ENCODE measurements around the gene SEMA4G.

Gene SEMA4G

DNA sequence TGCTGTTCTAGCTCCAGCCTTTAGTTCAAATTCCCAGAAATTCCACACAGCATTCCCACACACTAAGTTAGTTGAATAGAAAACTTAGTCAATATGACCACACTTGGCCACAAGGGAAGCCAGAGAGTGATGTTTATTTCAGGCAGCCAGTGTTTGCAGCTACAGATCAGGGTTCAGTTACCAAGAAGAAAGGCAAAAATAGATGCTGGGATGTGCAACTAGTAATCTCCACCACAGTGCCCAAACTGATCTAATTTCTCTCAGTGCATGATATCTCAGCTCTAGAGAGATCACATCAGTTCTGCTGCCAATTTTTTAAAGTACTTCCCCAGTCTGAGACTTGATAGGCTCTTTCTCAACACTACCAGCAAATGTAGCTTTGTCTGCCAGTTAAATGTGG, 38.9 kb upstream of the SEMA4G start:
- peaks cover 86 to 90% of the 10 kb centered on the region in 2 experiments for H3K36me3 ChIP-seq (ENCODE audit: control insufficient read depth in 2 of 2, insufficient read depth in 1 of 2, low read length in 2 of 2)
- no peak overlapping the region for H3K27ac ChIP-seq (ENCODE audit: extremely low read depth, low read depth, low read length)
- ChIA-PET CTCF (interaction anchor here (0.5 kb wide), 1 partner anchor 66 kb away, joined by 4 read pairs; no protein-coding TSS in a partner anchor), POLR2A (interaction anchor here (0.6 kb wide), 1 partner anchor 37 kb away, joined by 3 read pairs; no protein-coding TSS in a partner anchor)
- H3K9me3 ChIP-seq (ENCODE audit: control insufficient read depth, insufficient read depth, low read depth, low read length): no peaks in the 10 kb centered on the region
- no peak overlapping the region for H3K4me3 ChIP-seq (ENCODE audit: low read depth, low read length)
- H3K4me1 ChIP-seq (ENCODE audit: control insufficient read depth, insufficient read depth, low read length): no peaks in the 10 kb centered on the region
- TF ChIP-seq ZNF394 (tag by site-specific recombination; IDR thresholded peaks at IDR 0.05; ENCODE audit: borderline replicate concordance): no peak
- TF ChIP-seq, protein P1, sequence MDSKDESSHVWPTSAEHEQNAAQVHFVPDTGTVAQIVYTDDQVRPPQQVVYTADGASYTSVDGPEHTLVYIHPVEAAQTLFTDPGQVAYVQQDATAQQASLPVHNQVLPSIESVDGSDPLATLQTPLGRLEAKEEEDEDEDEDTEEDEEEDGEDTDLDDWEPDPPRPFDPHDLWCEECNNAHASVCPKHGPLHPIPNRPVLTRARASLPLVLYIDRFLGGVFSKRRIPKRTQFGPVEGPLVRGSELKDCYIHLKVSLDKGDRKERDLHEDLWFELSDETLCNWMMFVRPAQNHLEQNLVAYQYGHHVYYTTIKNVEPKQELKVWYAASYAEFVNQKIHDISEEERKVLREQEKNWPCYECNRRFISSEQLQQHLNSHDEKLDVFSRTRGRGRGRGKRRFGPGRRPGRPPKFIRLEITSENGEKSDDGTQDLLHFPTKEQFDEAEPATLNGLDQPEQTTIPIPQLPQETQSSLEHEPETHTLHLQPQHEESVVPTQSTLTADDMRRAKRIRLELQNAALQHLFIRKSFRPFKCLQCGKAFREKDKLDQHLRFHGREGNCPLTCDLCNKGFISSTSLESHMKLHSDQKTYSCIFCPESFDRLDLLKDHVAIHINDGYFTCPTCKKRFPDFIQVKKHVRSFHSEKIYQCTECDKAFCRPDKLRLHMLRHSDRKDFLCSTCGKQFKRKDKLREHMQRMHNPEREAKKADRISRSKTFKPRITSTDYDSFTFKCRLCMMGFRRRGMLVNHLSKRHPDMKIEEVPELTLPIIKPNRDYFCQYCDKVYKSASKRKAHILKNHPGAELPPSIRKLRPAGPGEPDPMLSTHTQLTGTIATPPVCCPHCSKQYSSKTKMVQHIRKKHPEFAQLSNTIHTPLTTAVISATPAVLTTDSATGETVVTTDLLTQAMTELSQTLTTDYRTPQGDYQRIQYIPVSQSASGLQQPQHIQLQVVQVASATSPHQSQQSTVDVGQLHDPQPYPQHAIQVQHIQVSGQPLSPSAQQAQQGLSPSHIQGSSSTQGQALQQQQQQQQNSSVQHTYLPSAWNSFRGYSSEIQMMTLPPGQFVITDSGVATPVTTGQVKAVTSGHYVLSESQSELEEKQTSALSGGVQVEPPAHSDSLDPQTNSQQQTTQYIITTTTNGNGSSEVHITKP (tag by site-specific recombination; IDR thresholded peaks at IDR 0.05): no peak
- no peak for TF ChIP-seq ZNF112 (tag by site-specific recombination; IDR thresholded peaks at IDR 0.05)
- no peak for TF ChIP-seq ZNF155 (tag by site-specific recombination; IDR thresholded peaks at IDR 0.05)
- TF ChIP-seq, protein P2, sequence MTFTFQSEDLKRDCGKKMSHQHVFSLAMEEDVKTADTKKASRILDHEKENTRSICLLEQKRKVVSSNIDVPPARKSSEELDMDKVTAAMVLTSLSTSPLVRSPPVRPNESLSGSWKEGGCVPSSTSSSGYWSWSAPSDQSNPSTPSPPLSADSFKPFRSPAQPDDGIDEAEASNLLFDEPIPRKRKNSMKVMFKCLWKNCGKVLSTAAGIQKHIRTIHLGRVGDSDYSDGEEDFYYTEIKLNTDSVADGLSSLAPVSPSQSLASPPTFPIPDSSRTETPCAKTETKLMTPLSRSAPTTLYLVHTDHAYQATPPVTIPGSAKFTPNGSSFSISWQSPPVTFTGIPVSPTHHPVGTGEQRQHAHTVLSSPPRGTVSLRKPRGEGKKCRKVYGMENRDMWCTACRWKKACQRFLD (tag by site-specific recombination; IDR thresholded peaks at IDR 0.05): no peak
- TF ChIP-seq ZSCAN30 (tag by site-specific recombination; IDR thresholded peaks at IDR 0.05): no peak
- TF ChIP-seq ZNF175 (tag by site-specific recombination; IDR thresholded peaks at IDR 0.05): no peak
- TF ChIP-seq ZNF157 (tag by site-specific recombination; IDR thresholded peaks at IDR 0.05): no peak
- TF ChIP-seq, protein P3, sequence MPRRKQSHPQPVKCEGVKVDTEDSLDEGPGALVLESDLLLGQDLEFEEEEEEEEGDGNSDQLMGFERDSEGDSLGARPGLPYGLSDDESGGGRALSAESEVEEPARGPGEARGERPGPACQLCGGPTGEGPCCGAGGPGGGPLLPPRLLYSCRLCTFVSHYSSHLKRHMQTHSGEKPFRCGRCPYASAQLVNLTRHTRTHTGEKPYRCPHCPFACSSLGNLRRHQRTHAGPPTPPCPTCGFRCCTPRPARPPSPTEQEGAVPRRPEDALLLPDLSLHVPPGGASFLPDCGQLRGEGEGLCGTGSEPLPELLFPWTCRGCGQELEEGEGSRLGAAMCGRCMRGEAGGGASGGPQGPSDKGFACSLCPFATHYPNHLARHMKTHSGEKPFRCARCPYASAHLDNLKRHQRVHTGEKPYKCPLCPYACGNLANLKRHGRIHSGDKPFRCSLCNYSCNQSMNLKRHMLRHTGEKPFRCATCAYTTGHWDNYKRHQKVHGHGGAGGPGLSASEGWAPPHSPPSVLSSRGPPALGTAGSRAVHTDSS (tag by site-specific recombination; IDR thresholded peaks at IDR 0.05): no peak
- TF ChIP-seq, protein P4, sequence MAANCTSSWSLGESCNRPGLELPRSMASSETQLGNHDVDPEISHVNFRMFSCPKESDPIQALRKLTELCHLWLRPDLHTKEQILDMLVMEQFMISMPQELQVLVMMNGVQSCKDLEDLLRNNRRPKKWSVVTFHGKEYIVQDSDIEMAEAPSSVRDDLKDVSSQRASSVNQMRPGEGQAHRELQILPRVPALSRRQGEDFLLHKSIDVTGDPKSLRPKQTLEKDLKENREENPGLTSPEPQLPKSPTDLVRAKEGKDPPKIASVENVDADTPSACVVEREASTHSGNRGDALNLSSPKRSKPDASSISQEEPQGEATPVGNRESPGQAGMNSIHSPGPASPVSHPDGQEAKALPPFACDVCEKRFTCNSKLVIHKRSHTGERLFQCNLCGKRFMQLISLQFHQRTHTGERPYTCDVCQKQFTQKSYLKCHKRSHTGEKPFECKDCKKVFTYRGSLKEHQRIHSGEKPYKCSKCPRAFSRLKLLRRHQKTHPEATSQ (tag by site-specific recombination; IDR thresholded peaks at IDR 0.05): no peak
- TF ChIP-seq, protein P5, sequence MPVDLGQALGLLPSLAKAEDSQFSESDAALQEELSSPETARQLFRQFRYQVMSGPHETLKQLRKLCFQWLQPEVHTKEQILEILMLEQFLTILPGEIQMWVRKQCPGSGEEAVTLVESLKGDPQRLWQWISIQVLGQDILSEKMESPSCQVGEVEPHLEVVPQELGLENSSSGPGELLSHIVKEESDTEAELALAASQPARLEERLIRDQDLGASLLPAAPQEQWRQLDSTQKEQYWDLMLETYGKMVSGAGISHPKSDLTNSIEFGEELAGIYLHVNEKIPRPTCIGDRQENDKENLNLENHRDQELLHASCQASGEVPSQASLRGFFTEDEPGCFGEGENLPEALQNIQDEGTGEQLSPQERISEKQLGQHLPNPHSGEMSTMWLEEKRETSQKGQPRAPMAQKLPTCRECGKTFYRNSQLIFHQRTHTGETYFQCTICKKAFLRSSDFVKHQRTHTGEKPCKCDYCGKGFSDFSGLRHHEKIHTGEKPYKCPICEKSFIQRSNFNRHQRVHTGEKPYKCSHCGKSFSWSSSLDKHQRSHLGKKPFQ (tag by site-specific recombination; IDR thresholded peaks at IDR 0.05): no peak
- TF ChIP-seq ZNF19 (tag by site-specific recombination; IDR thresholded peaks at IDR 0.05; ENCODE audit: low read depth): no peak
- TF ChIP-seq FEZF1 (tag by site-specific recombination; IDR thresholded peaks at IDR 0.05): no peak
- TF ChIP-seq ZNF670 (tag by site-specific recombination; IDR thresholded peaks at IDR 0.05; ENCODE audit: low read depth): no peak
- TF ChIP-seq ZNF560 (tag by site-specific recombination; IDR thresholded peaks at IDR 0.05; ENCODE audit: borderline replicate concordance): no peak
- TF ChIP-seq, protein P6, sequence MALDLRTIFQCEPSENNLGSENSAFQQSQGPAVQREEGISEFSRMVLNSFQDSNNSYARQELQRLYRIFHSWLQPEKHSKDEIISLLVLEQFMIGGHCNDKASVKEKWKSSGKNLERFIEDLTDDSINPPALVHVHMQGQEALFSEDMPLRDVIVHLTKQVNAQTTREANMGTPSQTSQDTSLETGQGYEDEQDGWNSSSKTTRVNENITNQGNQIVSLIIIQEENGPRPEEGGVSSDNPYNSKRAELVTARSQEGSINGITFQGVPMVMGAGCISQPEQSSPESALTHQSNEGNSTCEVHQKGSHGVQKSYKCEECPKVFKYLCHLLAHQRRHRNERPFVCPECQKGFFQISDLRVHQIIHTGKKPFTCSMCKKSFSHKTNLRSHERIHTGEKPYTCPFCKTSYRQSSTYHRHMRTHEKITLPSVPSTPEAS (tag by site-specific recombination; IDR thresholded peaks at IDR 0.05): no peak
- TF ChIP-seq, protein P7, sequence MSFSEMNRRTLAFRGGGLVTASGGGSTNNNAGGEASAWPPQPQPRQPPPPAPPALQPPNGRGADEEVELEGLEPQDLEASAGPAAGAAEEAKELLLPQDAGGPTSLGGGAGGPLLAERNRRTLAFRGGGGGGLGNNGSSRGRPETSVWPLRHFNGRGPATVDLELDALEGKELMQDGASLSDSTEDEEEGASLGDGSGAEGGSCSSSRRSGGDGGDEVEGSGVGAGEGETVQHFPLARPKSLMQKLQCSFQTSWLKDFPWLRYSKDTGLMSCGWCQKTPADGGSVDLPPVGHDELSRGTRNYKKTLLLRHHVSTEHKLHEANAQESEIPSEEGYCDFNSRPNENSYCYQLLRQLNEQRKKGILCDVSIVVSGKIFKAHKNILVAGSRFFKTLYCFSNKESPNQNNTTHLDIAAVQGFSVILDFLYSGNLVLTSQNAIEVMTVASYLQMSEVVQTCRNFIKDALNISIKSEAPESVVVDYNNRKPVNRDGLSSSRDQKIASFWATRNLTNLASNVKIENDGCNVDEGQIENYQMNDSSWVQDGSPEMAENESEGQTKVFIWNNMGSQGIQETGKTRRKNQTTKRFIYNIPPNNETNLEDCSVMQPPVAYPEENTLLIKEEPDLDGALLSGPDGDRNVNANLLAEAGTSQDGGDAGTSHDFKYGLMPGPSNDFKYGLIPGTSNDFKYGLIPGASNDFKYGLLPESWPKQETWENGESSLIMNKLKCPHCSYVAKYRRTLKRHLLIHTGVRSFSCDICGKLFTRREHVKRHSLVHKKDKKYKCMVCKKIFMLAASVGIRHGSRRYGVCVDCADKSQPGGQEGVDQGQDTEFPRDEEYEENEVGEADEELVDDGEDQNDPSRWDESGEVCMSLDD (tag by site-specific recombination; IDR thresholded peaks at IDR 0.05): no peak
- TF ChIP-seq ZNF324 (tag by site-specific recombination; IDR thresholded peaks at IDR 0.05): no peak
- TF ChIP-seq, protein P8, sequence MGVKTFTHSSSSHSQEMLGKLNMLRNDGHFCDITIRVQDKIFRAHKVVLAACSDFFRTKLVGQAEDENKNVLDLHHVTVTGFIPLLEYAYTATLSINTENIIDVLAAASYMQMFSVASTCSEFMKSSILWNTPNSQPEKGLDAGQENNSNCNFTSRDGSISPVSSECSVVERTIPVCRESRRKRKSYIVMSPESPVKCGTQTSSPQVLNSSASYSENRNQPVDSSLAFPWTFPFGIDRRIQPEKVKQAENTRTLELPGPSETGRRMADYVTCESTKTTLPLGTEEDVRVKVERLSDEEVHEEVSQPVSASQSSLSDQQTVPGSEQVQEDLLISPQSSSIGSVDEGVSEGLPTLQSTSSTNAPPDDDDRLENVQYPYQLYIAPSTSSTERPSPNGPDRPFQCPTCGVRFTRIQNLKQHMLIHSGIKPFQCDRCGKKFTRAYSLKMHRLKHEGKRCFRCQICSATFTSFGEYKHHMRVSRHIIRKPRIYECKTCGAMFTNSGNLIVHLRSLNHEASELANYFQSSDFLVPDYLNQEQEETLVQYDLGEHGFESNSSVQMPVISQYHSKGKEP (tag by site-specific recombination; IDR thresholded peaks at IDR 0.05): no peak

All from HEK293 (cell line).